Neural progenitor cell (in vitro differentiated cells): ENCODE measurements around the gene AGT. TPM values are rescaled to one million over a fixed set of nuclear protein-coding genes. Genes with fewer than 3 reads are reported as not detected.

Experiments used
- DNase-seq: peaks from one replicate; pipeline ENCODE4 v3.0.0-alpha.2; 2016; ENCODE audit warnings: low spot score
- H2AFZ ChIP-seq: fragments of 200-600 bp; sonication (generic); replicated peaks from 2 replicates; pipeline ENCODE4 v1.6.1; 2016; ENCODE audit warnings: antibody characterized with exemption
- H3F3A ChIP-seq: fragments of 200-600 bp; sonication (generic); 2 replicates; pipeline ENCODE4 v1.6.1; 2016; ENCODE audit warnings: antibody characterized with exemption, low read depth
- H3K27ac ChIP-seq: fragments of 200-600 bp; sonication (generic); 2 replicates; pipeline ENCODE4 v1.5.1; 2016; ENCODE audit warnings: mild to moderate bottlenecking
- H3K27me3 ChIP-seq: fragments of 200-600 bp; sonication (generic); 2 replicates; pipeline ENCODE4 v1.6.1; 2016; ENCODE audit warnings: mild to moderate bottlenecking, moderate library complexity
- H3K36me3 ChIP-seq: fragments of 200-600 bp; sonication (generic); 2 replicates; pipeline ENCODE4 v1.5.1; 2016
- H3K4me1 ChIP-seq: fragments of 200-600 bp; sonication (generic); 2 replicates; pipeline ENCODE4 v1.6.1; 2016; ENCODE audit warnings: mixed run types
- H3K4me2 ChIP-seq: fragments of 200-600 bp; sonication (generic); 2 replicates; pipeline ENCODE4 v1.6.1; 2016
- H3K4me3 ChIP-seq: fragments of 200-600 bp; sonication (generic); 2 replicates; pipeline ENCODE4 v1.5.1; 2016
- H3K79me2 ChIP-seq: fragments of 200-600 bp; sonication (generic); 2 replicates; pipeline ENCODE4 v1.6.1; 2016; ENCODE audit warnings: low read depth
- H3K9ac ChIP-seq: fragments of 200-600 bp; sonication (generic); 2 replicates; pipeline ENCODE4 v1.6.1; 2016
- H3K9me3 ChIP-seq: fragments of 200-600 bp; sonication (generic); 2 replicates; pipeline ENCODE4 v1.5.1; 2016; ENCODE audit warnings: low read depth
- H4K20me1 ChIP-seq: fragments of 200-600 bp; sonication (generic); 2 replicates; pipeline ENCODE4 v1.6.1; 2016; ENCODE audit warnings: low read depth
- H3K27ac Mint-ChIP-seq: 3 replicates; pipeline ENCODE4 v1.8.0; 2021; ENCODE audit warnings: mixed read lengths
- H3K27me3 Mint-ChIP-seq: 2 replicates; pipeline ENCODE4 v1.8.0; 2022; ENCODE audit warnings: low read depth, mild to moderate bottlenecking, inconsistent platforms, moderate library complexity, mixed read lengths; ENCODE audit not compliant: insufficient read depth
- H3K36me3 Mint-ChIP-seq: 3 replicates; pipeline ENCODE4 v1.8.0; 2021; ENCODE audit warnings: mixed read lengths
- H3K4me1 Mint-ChIP-seq: 3 replicates; pipeline ENCODE4 v1.8.0; 2021; ENCODE audit warnings: mixed read lengths
- H3K4me3 Mint-ChIP-seq: 3 replicates; pipeline ENCODE4 v1.8.0; 2021; ENCODE audit warnings: mild to moderate bottlenecking, moderate library complexity, mixed read lengths
- H3K9me3 Mint-ChIP-seq: 3 replicates; pipeline ENCODE4 v1.8.0; 2020; ENCODE audit warnings: mixed read lengths
- EZH2 ChIP-seq: fragments of 200-600 bp; sonication (generic); IDR thresholded peaks from 2 replicates; pipeline ENCODE4 v1.6.1; 2017; ENCODE audit warnings: antibody characterized with exemption, mild to moderate bottlenecking, moderate library complexity
- EZH2phosphoT487 ChIP-seq: fragments of 200-600 bp; sonication (generic); IDR thresholded peaks from 2 replicates; pipeline ENCODE4 v1.6.1; 2017; ENCODE audit warnings: antibody characterized with exemption
- total RNA-seq: library from RNA; depleted of rRNA; stranded (reverse); fragments of >200 nt; gene quantifications from 2 replicates; pipeline ENCODE4 v1.2.3, GENCODE V29; 2015; ENCODE audit warnings: low replicate concordance
- TF ChIP-seq, protein P1 (sequence below): fragments of 200-600 bp; sonication (generic); IDR thresholded peaks from 2 replicates; pipeline ENCODE4 v1.5.1; 2017; ENCODE audit warnings: antibody characterized with exemption, mild to moderate bottlenecking

The AGT gene
- total RNA-seq, 1 donor from 2014 or later = 0.80 TPM

DNA sequence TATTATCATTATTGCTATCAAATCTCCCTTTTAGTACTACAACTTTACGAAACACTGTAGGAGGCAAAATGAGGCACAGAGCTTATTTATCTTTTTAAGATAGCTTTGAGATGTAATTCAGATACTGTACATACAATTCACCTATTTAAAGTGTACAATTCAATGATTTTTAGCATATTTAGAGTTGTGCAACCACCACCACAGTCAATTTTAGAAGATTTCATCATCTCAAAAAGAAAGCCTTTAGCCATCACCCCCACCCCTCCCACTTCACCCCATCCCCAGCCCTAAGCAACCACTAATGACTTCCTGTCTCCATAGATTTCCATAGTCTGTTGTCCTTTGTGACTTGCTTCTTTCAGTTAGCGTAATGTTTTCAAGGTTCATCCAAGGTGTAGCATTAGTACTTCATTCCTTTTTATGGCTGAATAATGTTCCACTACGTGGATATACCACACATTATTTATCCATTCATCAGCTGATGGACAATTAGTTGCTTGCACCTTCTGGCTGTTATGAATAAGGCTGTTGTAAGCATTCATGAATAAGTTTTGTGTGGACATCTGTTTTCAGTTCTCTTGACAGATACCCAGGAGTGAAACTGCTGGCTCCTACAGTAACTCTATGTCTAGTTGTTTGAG, 23.8 kb upstream of the AGT start:
- Histone ChIP-seq H2AFZ (no peak overlapping the region), H3K36me3 (no peaks in the 10 kb centered on the region), H3K9me3 (peaks cover 6% of the 10 kb centered on the region), H3F3A (no peaks in the 10 kb centered on the region), H3K9ac (no peak overlapping the region), H3K4me3 (no peak overlapping the region), H3K79me2 (no peaks in the 10 kb centered on the region), H3K27ac (no peak overlapping the region), H3K4me2 (no peak overlapping the region), H3K4me1 (no peaks in the 10 kb centered on the region), H4K20me1 (no peaks in the 10 kb centered on the region), H3K27me3 (no peaks in the 10 kb centered on the region)
- H3K27me3 Mint-ChIP-seq = peaks cover 8% of the 10 kb centered on the region
- no peak overlapping the region for H3K27ac Mint-ChIP-seq
- H3K36me3 Mint-ChIP-seq = no peaks in the 10 kb centered on the region
- H3K4me3 Mint-ChIP-seq = no peak overlapping the region
- no peak for DNase-seq
- no peaks in the 10 kb centered on the region for H3K4me1 Mint-ChIP-seq
- TF ChIP-seq EZH2 (no peak), EZH2phosphoT487 (no peak)
- TF ChIP-seq, protein P1, sequence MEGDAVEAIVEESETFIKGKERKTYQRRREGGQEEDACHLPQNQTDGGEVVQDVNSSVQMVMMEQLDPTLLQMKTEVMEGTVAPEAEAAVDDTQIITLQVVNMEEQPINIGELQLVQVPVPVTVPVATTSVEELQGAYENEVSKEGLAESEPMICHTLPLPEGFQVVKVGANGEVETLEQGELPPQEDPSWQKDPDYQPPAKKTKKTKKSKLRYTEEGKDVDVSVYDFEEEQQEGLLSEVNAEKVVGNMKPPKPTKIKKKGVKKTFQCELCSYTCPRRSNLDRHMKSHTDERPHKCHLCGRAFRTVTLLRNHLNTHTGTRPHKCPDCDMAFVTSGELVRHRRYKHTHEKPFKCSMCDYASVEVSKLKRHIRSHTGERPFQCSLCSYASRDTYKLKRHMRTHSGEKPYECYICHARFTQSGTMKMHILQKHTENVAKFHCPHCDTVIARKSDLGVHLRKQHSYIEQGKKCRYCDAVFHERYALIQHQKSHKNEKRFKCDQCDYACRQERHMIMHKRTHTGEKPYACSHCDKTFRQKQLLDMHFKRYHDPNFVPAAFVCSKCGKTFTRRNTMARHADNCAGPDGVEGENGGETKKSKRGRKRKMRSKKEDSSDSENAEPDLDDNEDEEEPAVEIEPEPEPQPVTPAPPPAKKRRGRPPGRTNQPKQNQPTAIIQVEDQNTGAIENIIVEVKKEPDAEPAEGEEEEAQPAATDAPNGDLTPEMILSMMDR = no peak
- peaks cover 2% of the 10 kb centered on the region for H3K9me3 Mint-ChIP-seq

DNA sequence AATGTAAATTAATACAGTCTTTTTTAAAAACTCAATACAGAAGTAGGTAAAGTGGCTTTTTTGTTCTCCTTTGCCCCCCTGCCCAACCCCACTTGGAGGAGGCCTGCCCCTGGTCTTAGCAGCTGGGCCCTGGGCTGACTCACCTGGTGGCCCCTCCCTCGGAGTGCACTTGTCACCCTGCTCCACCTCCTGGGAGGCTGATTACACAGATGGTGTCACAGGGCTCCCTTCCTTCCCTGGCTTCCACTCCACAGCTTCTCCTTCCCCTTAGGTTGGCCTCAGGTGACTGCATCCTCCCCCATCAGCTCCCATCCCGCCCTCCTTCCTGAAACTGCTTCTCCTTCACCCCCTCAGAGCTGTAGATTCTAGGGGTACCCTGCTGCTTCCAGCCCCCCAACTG, 21.5 kb upstream of the AGT start:
- no peak overlapping the region for H3K27ac Mint-ChIP-seq

DNA sequence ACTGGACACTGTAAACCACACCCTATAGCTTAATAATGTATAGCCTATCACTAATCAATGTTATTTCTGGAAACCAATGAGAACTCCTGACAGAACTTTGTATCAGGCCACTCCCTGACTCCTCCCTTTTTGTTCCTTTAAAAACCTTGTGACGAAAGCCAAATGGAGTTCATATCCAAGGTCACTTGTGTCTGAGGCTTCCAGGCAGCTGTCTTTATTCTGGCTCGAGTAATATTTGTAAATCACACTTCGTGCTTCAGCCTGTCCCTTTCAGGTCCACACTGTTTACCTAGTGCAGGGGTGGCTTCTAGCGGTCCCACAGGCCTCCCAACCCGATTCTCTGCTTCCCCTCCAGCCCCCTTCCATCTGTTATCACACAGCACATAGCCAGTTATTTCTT, 17.1 kb upstream of the AGT start:
- Histone ChIP-seq H3K27me3 (no peaks in the 10 kb centered on the region), H3F3A (no peaks in the 10 kb centered on the region), H3K4me2 (no peak overlapping the region), H3K9ac (no peak overlapping the region), H3K36me3 (no peaks in the 10 kb centered on the region), H2AFZ (no peak overlapping the region), H3K4me1 (peaks cover 6% of the 10 kb centered on the region), H4K20me1 (no peaks in the 10 kb centered on the region), H3K9me3 (no peaks in the 10 kb centered on the region), H3K27ac (no peak overlapping the region), H3K4me3 (no peak overlapping the region), H3K79me2 (no peaks in the 10 kb centered on the region)
- no peak for DNase-seq
- Mint-ChIP-seq H3K27me3 (peaks cover 2% of the 10 kb centered on the region), H3K4me1 (peaks cover 11% of the 10 kb centered on the region), H3K9me3 (peaks cover 4% of the 10 kb centered on the region), H3K4me3 (no peak overlapping the region), H3K36me3 (no peaks in the 10 kb centered on the region), H3K27ac (peak overlapping the region; percentile 40)
- TF ChIP-seq, protein P1 = no peak
- TF ChIP-seq EZH2 = no peak
- no peak for TF ChIP-seq EZH2phosphoT487

More for the DNA sequence above, 21.5 kb upstream of the AGT start:
- Histone ChIP-seq H3F3A (no peaks in the 10 kb centered on the region), H3K4me1 (no peaks in the 10 kb centered on the region), H3K4me3 (no peak overlapping the region), H3K4me2 (no peak overlapping the region), H2AFZ (no peak overlapping the region), H3K79me2 (no peaks in the 10 kb centered on the region), H3K9me3 (peaks cover 6% of the 10 kb centered on the region), H4K20me1 (no peaks in the 10 kb centered on the region), H3K27ac (no peak overlapping the region), H3K27me3 (no peaks in the 10 kb centered on the region), H3K36me3 (no peaks in the 10 kb centered on the region), H3K9ac (no peak overlapping the region)
- Mint-ChIP-seq H3K9me3 (peaks cover 2% of the 10 kb centered on the region), H3K4me3 (no peak overlapping the region), H3K27me3 (peaks cover 10% of the 10 kb centered on the region), H3K36me3 (no peaks in the 10 kb centered on the region), H3K4me1 (no peaks in the 10 kb centered on the region)
- no peak for DNase-seq
- TF ChIP-seq EZH2phosphoT487 = no peak
- no peak for TF ChIP-seq EZH2
- TF ChIP-seq, protein P1 = no peak
